H1 (cell line): ENCODE measurements around the gene ARFRP1. TPM values are rescaled to one million over a fixed set of nuclear protein-coding genes. Genes with fewer than 3 reads are reported as not detected.

Source experiments
- CTCF ChIA-PET: fragments of 300-600 bp; sonication (Branson Sonifier 250); formaldehyde crosslinking; loops from one replicate; lab custom pipeline; 2021; ENCODE audit not compliant: partially characterized antibody; lab: Charles Lee
- POLR2A ChIA-PET: fragments of 300-600 bp; sonication (Branson Sonifier 250); formaldehyde crosslinking; loops from one replicate; lab custom pipeline; 2021; ENCODE audit warnings: inconsistent platforms; ENCODE audit not compliant: partially characterized antibody; lab: Charles Lee
- DNase-seq, 2 experiments: peaks; one replicate each; pipeline versions ENCODE4 v3.0.0 to v3.0.0-alpha.2; 2010 to 2022; ENCODE audit warnings: low spot score in 2 of 2, low read depth in 1 of 2, mixed read lengths in 1 of 2
- FAIRE-seq: peaks from 2 replicates; lab custom pipeline; 2011; peaks lifted over from hg19 to GRCh38; lab: Jason Lieb, UNC
- H2AFZ ChIP-seq: 2 replicates; pipeline ENCODE4 v1.8.1; 2012; ENCODE audit warnings: low read length, inconsistent platforms
- H2AK5ac ChIP-seq: 2 replicates; pipeline ENCODE4 v1.6.1; 2013; ENCODE audit warnings: low read depth, low read length
- H2BK120ac ChIP-seq: replicated peaks from 2 replicates; pipeline ENCODE3; 2013; ENCODE audit warnings: low read depth, low read length, inconsistent platforms
- H2BK12ac ChIP-seq: 2 replicates; pipeline ENCODE4 v1.6.1; 2013; ENCODE audit warnings: low read depth, low read length
- H2BK15ac ChIP-seq: 2 replicates; pipeline ENCODE4 v1.6.1; 2013; ENCODE audit warnings: low read length
- H2BK20ac ChIP-seq: 2 replicates; pipeline ENCODE4 v1.6.1; 2013; ENCODE audit warnings: low read length
- H2BK5ac ChIP-seq: 2 replicates; pipeline ENCODE4 v1.6.1; 2013; ENCODE audit warnings: low read depth, low read length
- H3K14ac ChIP-seq: 2 replicates; pipeline ENCODE4 v1.6.1; 2013; ENCODE audit warnings: inconsistent platforms; ENCODE audit not compliant: insufficient read length
- H3K18ac ChIP-seq: 2 replicates; pipeline ENCODE4 v1.6.1; 2013; ENCODE audit warnings: low read length; ENCODE audit errors: extremely low read depth
- H3K23ac ChIP-seq: 2 replicates; pipeline ENCODE4 v1.6.1; 2013; ENCODE audit warnings: inconsistent platforms; ENCODE audit not compliant: insufficient read length
- H3K23me2 ChIP-seq: 2 replicates; pipeline ENCODE4 v1.6.1; 2013; ENCODE audit warnings: low read depth, low read length
- H3K27ac ChIP-seq: 2 replicates; pipeline ENCODE4 v1.6.1; 2011; ENCODE audit warnings: low read depth, low read length, inconsistent platforms
- H3K27me3 ChIP-seq, 4 experiments: replicated peaks in 1 of 4; 1 replicate in 1 of 4; 2 replicates in 3 of 4; pipeline versions ENCODE4 v1.6.1 to v1.8.1; 2011 to 2013; ENCODE audit warnings: low read length in 3 of 4, mild to moderate bottlenecking in 3 of 4, inconsistent platforms in 2 of 4, mixed read lengths in 2 of 4, moderate library complexity in 1 of 4; ENCODE audit not compliant: control insufficient read depth in 3 of 4, insufficient read depth in 3 of 4; ENCODE audit errors: extremely low read depth in 1 of 4
- H3K36me3 ChIP-seq, 4 experiments: 2 replicates each; pipeline versions ENCODE4 v1.6.1 to v1.8.1; 2011 to 2013; ENCODE audit warnings: mild to moderate bottlenecking in 4 of 4, low read length in 3 of 4, moderate library complexity in 2 of 4, control low read depth in 1 of 4, inconsistent platforms in 1 of 4; ENCODE audit not compliant: insufficient read depth in 4 of 4, control insufficient read depth in 2 of 4
- H3K4ac ChIP-seq: replicated peaks from 2 replicates; pipeline ENCODE3; 2013; ENCODE audit warnings: low read length, low read depth, mixed read lengths, inconsistent platforms; ENCODE audit not compliant: insufficient read length
- H3K4me1 ChIP-seq, 4 experiments: replicated peaks in 1 of 4; 1 replicate in 1 of 4; 2 replicates in 3 of 4; pipeline versions ENCODE4 v1.6.1 to v1.8.1; 2011 to 2013; ENCODE audit warnings: low read length in 3 of 4, inconsistent platforms in 2 of 4, mixed read lengths in 1 of 4; ENCODE audit not compliant: insufficient read depth in 4 of 4, control insufficient read depth in 3 of 4
- H3K4me2 ChIP-seq, 2 experiments: 2 replicates each; pipeline versions ENCODE4 v1.6.1 to v1.8.1; 2011 to 2013; ENCODE audit warnings: low read depth in 2 of 2, low read length in 2 of 2, control low read depth in 1 of 2, inconsistent platforms in 1 of 2, mild to moderate bottlenecking in 1 of 2; ENCODE audit not compliant: insufficient read depth in 1 of 2
- H3K4me3 ChIP-seq, 4 experiments: fragments of 200-600, 300-600 bp in 1 of 4; sonication (generic), shearing (Covaris generic), sonication (Bioruptor Twin) in 1 of 4; 2 replicates each; pipeline versions ENCODE4 v1.5.1 to v1.8.1; 2011 to 2016; ENCODE audit warnings: low read length in 4 of 4, low read depth in 3 of 4, control low read depth in 2 of 4, inconsistent platforms in 2 of 4, mild to moderate bottlenecking in 2 of 4, mixed read lengths in 1 of 4, moderate library complexity in 1 of 4; ENCODE audit not compliant: insufficient read depth in 2 of 4; ENCODE audit errors: extremely low read depth in 1 of 4
- H3K56ac ChIP-seq: replicated peaks from 2 replicates; pipeline ENCODE3; 2013; ENCODE audit warnings: low read depth, mild to moderate bottlenecking, mixed read lengths, low read length, inconsistent platforms; ENCODE audit not compliant: insufficient read length
- H3K79me1 ChIP-seq: 2 replicates; pipeline ENCODE4 v1.6.1; 2013; ENCODE audit warnings: low read depth, low read length, control low read depth
- H3K79me2 ChIP-seq, 2 experiments: 2 replicates each; pipeline versions ENCODE4 v1.6.1 to v1.8.1; 2012 to 2013; ENCODE audit warnings: low read length in 2 of 2, mild to moderate bottlenecking in 2 of 2, inconsistent platforms in 1 of 2; ENCODE audit not compliant: insufficient read depth in 2 of 2, control insufficient read depth in 1 of 2
- H3K9ac ChIP-seq, 4 experiments: replicated peaks in 1 of 4; 1 replicate in 1 of 4; 2 replicates in 3 of 4; pipeline versions ENCODE4 v1.6.1 to v1.8.1; 2011 to 2013; ENCODE audit warnings: low read depth in 3 of 4, low read length in 3 of 4, control low read depth in 2 of 4, mild to moderate bottlenecking in 2 of 4, moderate library complexity in 2 of 4, inconsistent platforms in 1 of 4; ENCODE audit errors: extremely low read depth in 1 of 4
- H3K9me3 ChIP-seq, 2 experiments: 2 replicates each; pipeline versions ENCODE4 v1.6.1 to v1.8.1; 2012 to 2013; ENCODE audit warnings: mild to moderate bottlenecking in 2 of 2, moderate library complexity in 2 of 2, control low read depth in 1 of 2, inconsistent platforms in 1 of 2, low read depth in 1 of 2, low read length in 1 of 2, mixed read lengths in 1 of 2; ENCODE audit not compliant: insufficient read depth in 2 of 2
- H4K20me1 ChIP-seq, 2 experiments: replicated peaks in 1 of 2; 2 replicates each; pipeline versions ENCODE3 to v1.8.1; 2011 to 2013; ENCODE audit warnings: inconsistent platforms in 2 of 2, low read length in 2 of 2, mild to moderate bottlenecking in 1 of 2; ENCODE audit not compliant: insufficient read depth in 2 of 2, control insufficient read depth in 1 of 2
- H4K5ac ChIP-seq: 2 replicates; pipeline ENCODE4 v1.6.1; 2013; ENCODE audit warnings: low read length, low read depth, mixed read lengths, inconsistent platforms; ENCODE audit not compliant: insufficient read length
- H4K8ac ChIP-seq: 2 replicates; pipeline ENCODE4 v1.8.0; 2013; ENCODE audit warnings: mild to moderate bottlenecking, moderate library complexity, low read length, inconsistent platforms; ENCODE audit not compliant: insufficient read depth; ENCODE audit errors: extremely low read depth
- H4K91ac ChIP-seq: replicated peaks from 2 replicates; pipeline ENCODE3; 2013; ENCODE audit warnings: low read length, mixed read lengths, inconsistent platforms; ENCODE audit not compliant: insufficient read length
- ATF3 ChIP-seq: IDR thresholded peaks from 2 replicates; pipeline ENCODE4 v1.6.1; 2011; ENCODE audit warnings: low read depth, mild to moderate bottlenecking, low read length; ENCODE audit not compliant: insufficient read depth
- CHD1 ChIP-seq: IDR thresholded peaks from 2 replicates; pipeline ENCODE4 v1.6.1; 2012; ENCODE audit warnings: low read depth, low read length, improper control_type of control experiment
- FOSL1 ChIP-seq: IDR thresholded peaks from 2 replicates; pipeline ENCODE4 v1.6.1; 2011; ENCODE audit warnings: mild to moderate bottlenecking, low read depth, low read length, moderate library complexity; ENCODE audit not compliant: insufficient read depth
- JUN ChIP-seq: IDR thresholded peaks from 2 replicates; pipeline ENCODE4 v1.6.1; 2011; ENCODE audit warnings: low read depth, mild to moderate bottlenecking, improper control_type of control experiment, low read length
- KDM4A ChIP-seq: IDR thresholded peaks from one replicate; pipeline ENCODE4 v1.7.1; 2012; ENCODE audit warnings: low read depth, mild to moderate bottlenecking, moderate library complexity, low read length, inconsistent platforms; ENCODE audit not compliant: severe bottlenecking
- MAX ChIP-seq: IDR thresholded peaks from 2 replicates; pipeline ENCODE4 v1.6.1; 2012; ENCODE audit warnings: inconsistent platforms
- POLR2A ChIP-seq, 2 experiments: IDR thresholded peaks; 1 replicate in 1 of 2; 2 replicates in 1 of 2; pipeline ENCODE4 v1.6.1; 2011; ENCODE audit warnings: low read depth in 2 of 2, low read length in 2 of 2, mild to moderate bottlenecking in 2 of 2; ENCODE audit errors: control extremely low read depth in 1 of 2
- RBBP5 ChIP-seq: IDR thresholded peaks from 2 replicates; pipeline ENCODE4 v1.7.1; 2012; ENCODE audit warnings: low read depth, mild to moderate bottlenecking, inconsistent platforms, low read length, moderate library complexity, borderline replicate concordance
- SAP30 ChIP-seq: fragments of 300-600 bp; sonication (generic); IDR thresholded peaks from 2 replicates; pipeline ENCODE4 v1.7.1; 2012; ENCODE audit warnings: low read length, moderate library complexity, mild to moderate bottlenecking, inconsistent platforms; ENCODE audit not compliant: insufficient read depth, insufficient replicate concordance
- SIN3A ChIP-seq, 2 experiments: IDR thresholded peaks in 1 of 2; conservative IDR thresholded peaks in 1 of 2; 2 replicates each; pipeline ENCODE4 v1.6.1; 2011 to 2012; ENCODE audit warnings: low read length in 2 of 2, improper control_type of control experiment in 1 of 2, low read depth in 1 of 2, mild to moderate bottlenecking in 1 of 2
- SP2 ChIP-seq: IDR thresholded peaks from 2 replicates; pipeline ENCODE4 v1.6.1; 2012; ENCODE audit warnings: mild to moderate bottlenecking, low read length, inconsistent platforms
- TBP ChIP-seq: IDR thresholded peaks from 2 replicates; pipeline ENCODE4 v1.6.1; 2011; ENCODE audit warnings: low read depth, low read length, improper control_type of control experiment
- WGBS, 2 experiments: shearing (Covaris generic) in 1 of 2; methylation state at CpG; one replicate each; pipeline versions ENCODE4 v1.1.6 to v1.1.7; 2013 to 2015; ENCODE audit warnings: low lambda C conversion rate in 2 of 2, mixed read lengths in 2 of 2, inconsistent platforms in 1 of 2, low coverage in 1 of 2, missing lambda C conversion rate in 1 of 2; ENCODE audit not compliant: insufficient replicate concordance in 2 of 2, insufficient coverage in 1 of 2, insufficient read length in 1 of 2; ENCODE audit errors: extremely low coverage in 1 of 2, missing lambda C conversion rate in 1 of 2; 5-methylcytosine and 5-hydroxymethylcytosine counted together
- polyA plus RNA-seq, 7 experiments: library from polyadenylated mRNA; depleted of rRNA in 3 of 7; stranded (reverse) in 5 of 7; unstranded in 2 of 7; fragments of >200 nt in 5 of 7; fragments of 200-250 nt in 2 of 7; gene quantifications; 1 replicate in 5 of 7; 2 replicates in 1 of 7; 4 replicates in 1 of 7; pipeline versions ENCODE4 v1.2.1 to v1.2.3, GENCODE V29; 2011 to 2013; ENCODE audit warnings: missing spikeins in 2 of 7, mixed read lengths in 2 of 7
- total RNA-seq: library from RNA; stranded (reverse); fragmentation: NEBNext Ultra II Directional; extraction: Animal tissue kit (Norgen Biotek cat#: 25700); gene quantifications from 2 replicates; pipeline ENCODE4 v1.2.1, GENCODE V29; 2021

Gene ARFRP1
- total and polyA plus RNA-seq, 2 of the 8 experiments (the other 6 are each of a cell fraction or from before 2014, with no cell fraction given), result 12.9 to 22.9 TPM

- CTCF ChIA-PET, result interaction anchor here (1.0 to 1.4 kb wide), 3 partner anchors 17 to 166 kb away, joined by 3 to 4 read pairs (median 4); no protein-coding TSS in a partner anchor
- no peak overlapping the region for H2AFZ ChIP-seq
- no peak overlapping the region for H3K4me3 ChIP-seq
- H4K8ac ChIP-seq, result no peak overlapping the region
- H2BK20ac ChIP-seq, result no peak overlapping the region
- H3K27ac ChIP-seq, result no peak overlapping the region
- peaks cover 0 to 10% (median 7%) of the 10 kb centered on the region in 4 experiments; a peak in 4 of 7 replicates for H3K27me3 ChIP-seq
- no peak overlapping the region for H3K14ac ChIP-seq
- H3K9me3 ChIP-seq, result peaks cover 0 to 4% of the 10 kb centered on the region in 2 experiments; a peak in 2 of 4 replicates
- peaks cover 0 to 8% of the 10 kb centered on the region in 2 experiments; a peak in 1 of 4 replicates for H3K79me2 ChIP-seq
- POLR2A ChIA-PET, result interaction anchor here (0.7 to 1.9 kb wide), 7 partner anchors 8 to 56 kb away, joined by 3 to 7 read pairs (median 3); no protein-coding TSS in a partner anchor
- no peak overlapping the region for H2BK5ac ChIP-seq
- no peak overlapping the region for H3K4me2 ChIP-seq
- no peak overlapping the region for H4K91ac ChIP-seq
- no peak overlapping the region for H3K18ac ChIP-seq
- H3K56ac ChIP-seq, result no peak overlapping the region
- WGBS, 2 experiments, result 95% methylated on average over 18 of the region's 18 CpGs; no CpG with 5 or more reads in 1 of the 2 experiments
- H3K4ac ChIP-seq, result no peak overlapping the region
- FAIRE-seq (no peak), DNase-seq (no peak)
- no peak overlapping the region for H2BK12ac ChIP-seq
- H4K20me1 ChIP-seq, result peaks cover 5 to 46% of the 10 kb centered on the region in 2 experiments
- no peak overlapping the region for H3K23ac ChIP-seq
- no peak overlapping the region for H2BK15ac ChIP-seq
- no peak overlapping the region for H3K9ac ChIP-seq
- no peak overlapping the region for H4K5ac ChIP-seq
- H2BK120ac ChIP-seq, result no peak overlapping the region
- peaks cover 0 to 11% (median 6%) of the 10 kb centered on the region in 4 experiments; a peak in 6 of 7 replicates for H3K4me1 ChIP-seq
- no peak overlapping the region for H2AK5ac ChIP-seq
- H3K79me1 ChIP-seq, result peaks cover 16% of the 10 kb centered on the region
- H3K36me3 ChIP-seq, result peaks cover 0 to 14% (median 7%) of the 10 kb centered on the region in 4 experiments; a peak in 5 of 8 replicates
- peaks cover 6% of the 10 kb centered on the region for H3K23me2 ChIP-seq
- no peak for TF ChIP-seq RBBP5
- no peak for TF ChIP-seq FOSL1
- no peak for TF ChIP-seq TBP
- TF ChIP-seq SP2, result no peak
- TF ChIP-seq CHD1, result no peak
- TF ChIP-seq MAX, result no peak
- no peak for TF ChIP-seq SIN3A (conservative IDR thresholded peaks at IDR 0.05 in 1 of 2, IDR thresholded peaks at IDR 0.05 in 1 of 2; ENCODE audit: low read depth in 1 of 2, low read length in 2 of 2)
- no peak for TF ChIP-seq JUN
- TF ChIP-seq KDM4A, result no peak
- TF ChIP-seq POLR2A (IDR thresholded peaks at IDR 0.05; ENCODE audit: control extremely low read depth in 1 of 2, low read depth in 2 of 2, low read length in 2 of 2), result no peak
- no peak for TF ChIP-seq ATF3
- no peak for TF ChIP-seq SAP30
Measured at GRCh38 chr20:63733579-63734081, 25.9 kb upstream of the ARFRP1 start.
